Astrocyte (in vitro differentiated cells and primary cell): Measurements from ENCODE around the gene CACNA1B. TPM values are rescaled to one million over a fixed set of nuclear protein-coding genes. Genes with fewer than 3 reads are reported as not detected.

Source experiments
- DNase-seq: peaks from one replicate; pipeline ENCODE4 v3.0.0-alpha.2; 2010; ENCODE audit warnings: low read depth
- FAIRE-seq: peaks from 2 replicates; lab custom pipeline; 2011; peaks lifted over from hg19 to GRCh38; lab: Jason Lieb, UNC
- H2AFZ ChIP-seq: 2 replicates; pipeline ENCODE4 v1.6.0; 2012; ENCODE audit warnings: low read depth, low read length, inconsistent platforms
- H3K27ac ChIP-seq: 2 replicates; pipeline ENCODE4 v1.5.1; 2011; ENCODE audit warnings: low read depth, low read length, inconsistent platforms
- H3K27me3 ChIP-seq: 2 replicates; pipeline ENCODE4 v1.6.0; 2011; ENCODE audit warnings: low read length, inconsistent platforms; ENCODE audit not compliant: insufficient read depth
- H3K36me3 ChIP-seq: 2 replicates; pipeline ENCODE4 v1.5.1; 2011; ENCODE audit warnings: low read length, inconsistent platforms; ENCODE audit not compliant: insufficient read depth
- H3K4me1 ChIP-seq: 2 replicates; pipeline ENCODE4 v1.5.1; 2011; ENCODE audit warnings: low read length, inconsistent platforms; ENCODE audit not compliant: insufficient read depth
- H3K4me2 ChIP-seq: 2 replicates; pipeline ENCODE4 v1.6.0; 2012; ENCODE audit warnings: low read length, inconsistent platforms
- H3K4me3 ChIP-seq: 2 replicates; pipeline ENCODE4 v1.5.1; 2011; ENCODE audit warnings: low read depth, mild to moderate bottlenecking, low read length, inconsistent platforms; ENCODE audit not compliant: insufficient read depth
- H3K79me2 ChIP-seq: 2 replicates; pipeline ENCODE4 v1.6.0; 2012; ENCODE audit warnings: mild to moderate bottlenecking, low read length, inconsistent platforms; ENCODE audit not compliant: insufficient read depth
- H3K9ac ChIP-seq: 2 replicates; pipeline ENCODE4 v1.6.0; 2012; ENCODE audit warnings: mild to moderate bottlenecking, low read length, inconsistent platforms
- H3K9me3 ChIP-seq: 2 replicates; pipeline ENCODE4 v1.5.1; 2012; ENCODE audit warnings: low read depth, mild to moderate bottlenecking, low read length, inconsistent platforms; ENCODE audit not compliant: insufficient read depth
- H4K20me1 ChIP-seq: 2 replicates; pipeline ENCODE4 v1.6.0; 2012; ENCODE audit warnings: low read length, inconsistent platforms; ENCODE audit not compliant: insufficient read depth
- H3K27ac Mint-ChIP-seq: one replicate; pipeline ENCODE4 v1.8.0; 2021; ENCODE audit warnings: mild to moderate bottlenecking, mixed read lengths; ENCODE audit not compliant: unreplicated experiment
- H3K27me3 Mint-ChIP-seq: one replicate; pipeline ENCODE4 v1.8.0; 2021; ENCODE audit warnings: low read depth, mixed read lengths; ENCODE audit not compliant: unreplicated experiment
- H3K36me3 Mint-ChIP-seq: one replicate; pipeline ENCODE4 v1.8.0; 2021; ENCODE audit warnings: low read depth, mixed read lengths; ENCODE audit not compliant: unreplicated experiment
- H3K4me1 Mint-ChIP-seq: one replicate; pipeline ENCODE4 v1.8.0; 2021; ENCODE audit warnings: low read depth, mixed read lengths; ENCODE audit not compliant: unreplicated experiment
- H3K4me3 Mint-ChIP-seq: one replicate; pipeline ENCODE4 v1.8.0; 2021; ENCODE audit warnings: mild to moderate bottlenecking, moderate library complexity, mixed read lengths; ENCODE audit not compliant: unreplicated experiment
- H3K9me3 Mint-ChIP-seq: one replicate; pipeline ENCODE4 v1.8.0; 2021; ENCODE audit warnings: mild to moderate bottlenecking, mixed read lengths; ENCODE audit not compliant: unreplicated experiment
- EZH2 ChIP-seq: IDR thresholded peaks from 2 replicates; pipeline ENCODE4 v1.6.1; 2012; ENCODE audit warnings: mild to moderate bottlenecking, low read length, inconsistent platforms; ENCODE audit not compliant: insufficient read depth
- total RNA-seq: library from RNA; stranded (reverse); gene quantifications from 2 replicates; pipeline ENCODE4 v1.2.1, GENCODE V29; 2021
- TF ChIP-seq, protein P1 (sequence below): IDR thresholded peaks from 2 replicates; pipeline ENCODE4 v1.5.1; 2011; ENCODE audit warnings: low read depth, mild to moderate bottlenecking, inconsistent platforms, low read length, moderate library complexity; ENCODE audit not compliant: insufficient read depth

CACNA1B gene
- total RNA-seq, 1 donor from 2014 or later, result 3.1 TPM

DNA sequence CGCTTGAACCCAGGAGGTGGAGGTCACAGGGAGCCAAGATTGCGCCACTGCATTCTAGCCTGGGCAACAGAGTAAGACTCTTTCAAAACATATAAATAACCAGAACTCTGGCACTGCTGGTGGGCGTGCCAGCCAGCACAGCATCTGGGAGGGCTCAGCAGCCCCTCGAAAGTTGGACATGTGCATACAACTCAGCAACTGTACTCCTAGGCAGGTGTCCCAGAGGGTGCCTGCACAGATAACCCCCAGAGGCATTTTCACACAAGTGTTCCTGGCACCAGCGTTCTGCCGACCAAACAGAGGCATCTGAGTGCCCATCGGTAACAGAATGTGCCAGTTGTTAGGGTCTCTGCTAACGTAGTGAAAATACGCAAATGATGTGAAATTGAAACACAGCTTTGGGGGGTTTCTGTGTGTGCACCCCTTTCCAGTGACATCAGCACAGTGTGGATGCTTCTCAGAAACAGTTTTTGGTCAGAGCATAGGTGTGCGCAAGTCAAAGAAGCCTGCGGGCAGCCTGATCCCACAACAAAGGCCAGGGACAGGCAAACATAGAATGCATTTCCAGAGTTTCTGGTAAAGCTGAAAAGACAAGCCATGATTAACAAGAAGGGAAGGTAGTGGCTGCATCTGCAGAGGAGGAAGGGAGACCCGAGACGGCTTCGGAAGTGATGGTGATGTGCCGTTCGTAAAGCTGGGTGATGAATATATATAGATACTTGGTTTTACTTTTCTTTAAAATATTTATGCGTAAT, 190.2 kb downstream of the CACNA1B start:
- peaks cover 4% of the 10 kb centered on the region for H3K36me3 Mint-ChIP-seq
- H3K27ac Mint-ChIP-seq, result no peak overlapping the region

DNA sequence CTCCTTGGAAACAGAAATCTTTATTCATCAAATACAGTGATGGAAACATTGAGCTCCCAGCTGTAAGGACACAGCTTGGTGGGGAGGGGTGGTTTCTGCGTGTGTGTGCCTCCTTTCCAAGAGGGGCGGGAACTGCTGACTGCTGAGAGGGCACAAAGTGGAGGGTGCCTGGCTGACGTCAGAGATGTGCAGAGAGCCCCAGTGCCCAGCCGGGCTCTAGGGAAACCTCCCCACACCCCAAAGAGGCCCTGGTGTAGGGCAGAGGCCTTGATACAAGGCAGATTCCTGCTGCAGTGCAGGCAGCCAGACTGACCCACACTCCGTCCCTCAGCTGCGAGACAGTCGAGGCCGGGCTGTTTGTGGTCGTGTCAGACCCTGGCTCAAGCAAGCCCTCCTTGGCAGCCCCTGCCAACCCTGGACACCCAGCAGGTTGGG, 191.0 kb downstream of the CACNA1B start:
- no peak for TF ChIP-seq EZH2
- TF ChIP-seq, protein P1, sequence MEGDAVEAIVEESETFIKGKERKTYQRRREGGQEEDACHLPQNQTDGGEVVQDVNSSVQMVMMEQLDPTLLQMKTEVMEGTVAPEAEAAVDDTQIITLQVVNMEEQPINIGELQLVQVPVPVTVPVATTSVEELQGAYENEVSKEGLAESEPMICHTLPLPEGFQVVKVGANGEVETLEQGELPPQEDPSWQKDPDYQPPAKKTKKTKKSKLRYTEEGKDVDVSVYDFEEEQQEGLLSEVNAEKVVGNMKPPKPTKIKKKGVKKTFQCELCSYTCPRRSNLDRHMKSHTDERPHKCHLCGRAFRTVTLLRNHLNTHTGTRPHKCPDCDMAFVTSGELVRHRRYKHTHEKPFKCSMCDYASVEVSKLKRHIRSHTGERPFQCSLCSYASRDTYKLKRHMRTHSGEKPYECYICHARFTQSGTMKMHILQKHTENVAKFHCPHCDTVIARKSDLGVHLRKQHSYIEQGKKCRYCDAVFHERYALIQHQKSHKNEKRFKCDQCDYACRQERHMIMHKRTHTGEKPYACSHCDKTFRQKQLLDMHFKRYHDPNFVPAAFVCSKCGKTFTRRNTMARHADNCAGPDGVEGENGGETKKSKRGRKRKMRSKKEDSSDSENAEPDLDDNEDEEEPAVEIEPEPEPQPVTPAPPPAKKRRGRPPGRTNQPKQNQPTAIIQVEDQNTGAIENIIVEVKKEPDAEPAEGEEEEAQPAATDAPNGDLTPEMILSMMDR, result no peak
- peaks cover 22% of the 10 kb centered on the region for H3K27me3 Mint-ChIP-seq
- H3K36me3 ChIP-seq, result no peaks in the 10 kb centered on the region
- no peaks in the 10 kb centered on the region for H3K9me3 Mint-ChIP-seq
- H3K4me3 Mint-ChIP-seq, result no peak overlapping the region
- H3K4me2 ChIP-seq, result no peak overlapping the region
- no peaks in the 10 kb centered on the region for H4K20me1 ChIP-seq
- H3K79me2 ChIP-seq, result no peaks in the 10 kb centered on the region
- no peak for DNase-seq
- no peak overlapping the region for H2AFZ ChIP-seq
- no peaks in the 10 kb centered on the region for H3K4me1 Mint-ChIP-seq
- FAIRE-seq, result no peak
- no peak overlapping the region for H3K27ac ChIP-seq
- no peaks in the 10 kb centered on the region for H3K4me1 ChIP-seq
- peaks cover 5% of the 10 kb centered on the region for H3K9me3 ChIP-seq
- no peaks in the 10 kb centered on the region for H3K27me3 ChIP-seq
- peaks cover 2% of the 10 kb centered on the region for H3K36me3 Mint-ChIP-seq
- H3K27ac Mint-ChIP-seq, result no peak overlapping the region
- H3K9ac ChIP-seq, result no peak overlapping the region
- H3K4me3 ChIP-seq, result no peak overlapping the region

More for the DNA sequence above, 190.2 kb downstream of the CACNA1B start:
- Histone ChIP-seq H3K27ac (no peak overlapping the region), H3K79me2 (no peaks in the 10 kb centered on the region), H3K4me1 (no peaks in the 10 kb centered on the region), H3K9me3 (peaks cover 5% of the 10 kb centered on the region), H2AFZ (no peak overlapping the region), H3K4me3 (no peak overlapping the region), H3K9ac (no peak overlapping the region), H4K20me1 (no peaks in the 10 kb centered on the region), H3K4me2 (no peak overlapping the region), H3K27me3 (no peaks in the 10 kb centered on the region), H3K36me3 (no peaks in the 10 kb centered on the region)
- DNase-seq, result no peak
- H3K27me3 Mint-ChIP-seq, result peaks cover 22% of the 10 kb centered on the region
- H3K9me3 Mint-ChIP-seq, result no peaks in the 10 kb centered on the region
- no peaks in the 10 kb centered on the region for H3K4me1 Mint-ChIP-seq
- no peak for FAIRE-seq
- TF ChIP-seq, protein P1, result no peak
- TF ChIP-seq EZH2, result no peak
- H3K4me3 Mint-ChIP-seq, result no peak overlapping the region
